NB4 (cell line): ENCODE results near the gene MAFF.
"Not testable (repeated sequence)": the region's sequence is repeated elsewhere in the genome, so short reads cannot be mapped to it uniquely, and the experiment has no call there.

Experiments
- DNase-seq: peaks from one replicate; pipeline ENCODE4 v3.0.0; 2010; ENCODE audit warnings: low read depth
- H3K4me3 ChIP-seq: one replicate; pipeline ENCODE4 v1.5.1; 2011; ENCODE audit warnings: mild to moderate bottlenecking, low read depth, low read length, moderate library complexity
- MYC ChIP-seq: IDR thresholded peaks from 2 replicates; pipeline ENCODE4 v1.6.1; 2011; ENCODE audit warnings: low read depth, low read length
- POLR2A ChIP-seq: IDR thresholded peaks from 2 replicates; pipeline ENCODE4 v1.6.1; 2011; ENCODE audit warnings: mild to moderate bottlenecking; ENCODE audit not compliant: insufficient read length; ENCODE audit errors: extremely low read depth
- TF ChIP-seq, protein P1 (sequence below): IDR thresholded peaks from 2 replicates; pipeline ENCODE4 v1.6.1; 2011; ENCODE audit warnings: low read depth, low read length
- TF ChIP-seq, protein P2 (sequence below): IDR thresholded peaks from one replicate; pipeline ENCODE4 v1.5.1; 2012; ENCODE audit warnings: low read depth, low read length

MAFF gene

DNA sequence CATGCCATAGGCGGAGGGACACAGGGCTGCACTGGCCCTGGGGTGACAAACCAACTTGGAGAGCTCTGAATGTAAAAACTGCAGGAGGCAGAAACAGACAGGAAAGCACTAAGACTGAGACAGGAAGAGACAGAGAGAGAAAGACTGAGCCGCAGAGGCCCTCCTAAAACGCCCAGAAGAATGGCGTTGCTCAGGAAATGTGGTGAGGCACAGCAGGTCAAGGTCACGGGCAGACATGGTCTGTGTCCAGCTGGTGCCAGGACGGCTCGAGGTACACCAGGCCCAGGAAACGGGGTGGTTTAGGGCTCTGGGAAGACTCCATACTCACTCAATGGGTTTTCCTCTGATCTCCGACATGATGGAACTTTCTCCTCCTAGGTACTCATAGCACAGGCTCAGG lies 29.1 kb downstream of the MAFF start:
- DNase-seq = no peak
- TF ChIP-seq, protein P1, sequence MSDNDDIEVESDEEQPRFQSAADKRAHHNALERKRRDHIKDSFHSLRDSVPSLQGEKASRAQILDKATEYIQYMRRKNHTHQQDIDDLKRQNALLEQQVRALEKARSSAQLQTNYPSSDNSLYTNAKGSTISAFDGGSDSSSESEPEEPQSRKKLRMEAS = no peak
- TF ChIP-seq MYC = no peak
- no peak for TF ChIP-seq POLR2A
- TF ChIP-seq, protein P2, sequence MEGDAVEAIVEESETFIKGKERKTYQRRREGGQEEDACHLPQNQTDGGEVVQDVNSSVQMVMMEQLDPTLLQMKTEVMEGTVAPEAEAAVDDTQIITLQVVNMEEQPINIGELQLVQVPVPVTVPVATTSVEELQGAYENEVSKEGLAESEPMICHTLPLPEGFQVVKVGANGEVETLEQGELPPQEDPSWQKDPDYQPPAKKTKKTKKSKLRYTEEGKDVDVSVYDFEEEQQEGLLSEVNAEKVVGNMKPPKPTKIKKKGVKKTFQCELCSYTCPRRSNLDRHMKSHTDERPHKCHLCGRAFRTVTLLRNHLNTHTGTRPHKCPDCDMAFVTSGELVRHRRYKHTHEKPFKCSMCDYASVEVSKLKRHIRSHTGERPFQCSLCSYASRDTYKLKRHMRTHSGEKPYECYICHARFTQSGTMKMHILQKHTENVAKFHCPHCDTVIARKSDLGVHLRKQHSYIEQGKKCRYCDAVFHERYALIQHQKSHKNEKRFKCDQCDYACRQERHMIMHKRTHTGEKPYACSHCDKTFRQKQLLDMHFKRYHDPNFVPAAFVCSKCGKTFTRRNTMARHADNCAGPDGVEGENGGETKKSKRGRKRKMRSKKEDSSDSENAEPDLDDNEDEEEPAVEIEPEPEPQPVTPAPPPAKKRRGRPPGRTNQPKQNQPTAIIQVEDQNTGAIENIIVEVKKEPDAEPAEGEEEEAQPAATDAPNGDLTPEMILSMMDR = no peak
- no peak overlapping the region for H3K4me3 ChIP-seq

- no peak overlapping the region for H3K4me3 ChIP-seq
- TF ChIP-seq POLR2A (no peak), MYC (no peak)
- TF ChIP-seq, protein P1 = no peak
- TF ChIP-seq, protein P2 = no peak
- DNase-seq = no peak
Observed at GRCh38 chr22:38232196-38232595, 30.4 kb downstream of the MAFF start.

- no peak for DNase-seq
Observed at GRCh38 chr22:38233427-38233826, 31.6 kb downstream of the MAFF start.

GRCh38 chr22:38233856-38234255 lies 32.1 kb downstream of the MAFF start:
- not testable (repeated sequence) for H3K4me3 ChIP-seq, DNase-seq

More at GRCh38 chr22:38233427-38233826, 31.6 kb downstream of the MAFF start:
- no peak for TF ChIP-seq POLR2A
- TF ChIP-seq, protein P1 = no peak
- TF ChIP-seq MYC = no peak
- TF ChIP-seq, protein P2 = no peak
- H3K4me3 ChIP-seq = no peak overlapping the region

DNA sequence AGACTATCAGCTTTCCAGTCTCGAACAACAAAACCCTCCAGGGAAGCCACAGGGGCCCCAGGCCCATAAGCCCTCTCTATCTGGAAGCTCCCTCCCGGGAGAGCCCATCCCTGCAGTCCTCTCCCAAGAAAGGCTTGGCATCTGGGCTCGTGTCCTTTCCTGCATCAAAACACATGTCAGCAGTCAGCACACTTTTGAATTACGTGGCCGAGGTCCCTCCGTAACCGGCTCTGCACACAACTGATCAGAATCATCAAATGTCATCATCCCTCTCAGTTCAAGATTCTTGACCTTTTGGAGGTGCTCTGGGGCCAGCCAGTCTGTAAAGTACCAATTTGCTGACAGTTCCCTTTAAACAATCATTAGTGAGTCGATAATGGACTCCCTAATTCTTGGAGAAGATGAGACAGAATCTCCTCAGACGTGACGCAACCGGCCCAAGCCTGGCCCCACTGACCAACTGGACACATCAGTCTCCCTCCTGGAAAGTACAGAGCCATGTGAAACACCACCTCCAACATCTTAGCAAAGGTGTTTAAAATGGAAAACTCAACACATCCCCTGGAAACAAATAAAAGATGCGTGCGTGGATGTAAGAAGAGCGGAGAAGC lies 33.6 kb downstream of the MAFF start:
- no peak overlapping the region for H3K4me3 ChIP-seq
- no peak for DNase-seq
- TF ChIP-seq MYC (no peak), POLR2A (no peak)
- TF ChIP-seq, protein P2 = no peak
- TF ChIP-seq, protein P1 = no peak

- H3K4me3 ChIP-seq = no peak overlapping the region
- TF ChIP-seq, protein P2 = no peak
- DNase-seq = no peak
Observed at GRCh38 chr22:38236786-38237185, 35.0 kb downstream of the MAFF start.
